Neural progenitor cell (in vitro differentiated cells): ENCODE data around the gene PLD5.
"Not testable (repeated sequence)": the region's sequence is repeated elsewhere in the genome, so short reads cannot be mapped to it uniquely, and the experiment has no call there.

Experiments
- EZH2 ChIP-seq: fragments of 200-600 bp; sonication (generic); IDR thresholded peaks from 2 replicates; pipeline ENCODE4 v1.6.1; 2017; ENCODE audit warnings: antibody characterized with exemption, mild to moderate bottlenecking, moderate library complexity
- EZH2phosphoT487 ChIP-seq: fragments of 200-600 bp; sonication (generic); IDR thresholded peaks from 2 replicates; pipeline ENCODE4 v1.6.1; 2017; ENCODE audit warnings: antibody characterized with exemption
- TF ChIP-seq, protein P1 (sequence below): fragments of 200-600 bp; sonication (generic); IDR thresholded peaks from 2 replicates; pipeline ENCODE4 v1.5.1; 2017; ENCODE audit warnings: antibody characterized with exemption, mild to moderate bottlenecking

DNA sequence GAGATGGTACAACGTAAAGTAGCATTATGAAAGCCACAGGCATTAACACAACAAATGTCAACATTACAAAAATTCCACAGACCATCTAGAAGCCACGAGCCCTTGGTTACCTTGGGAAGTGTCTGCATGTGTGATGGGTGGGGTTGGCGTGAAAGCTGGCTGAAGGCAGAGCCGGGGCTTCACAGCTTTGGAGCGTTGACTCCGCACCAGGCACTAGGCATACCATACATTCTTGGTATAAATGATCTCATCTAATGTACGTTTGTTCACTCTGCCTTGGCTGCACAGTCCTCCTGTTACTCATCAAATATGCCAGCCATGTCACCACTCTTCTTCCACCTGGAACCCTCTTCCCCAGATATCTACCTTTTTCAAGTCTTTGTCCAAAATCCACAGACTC, 202.5 kb downstream of the PLD5 start:
- TF ChIP-seq EZH2, EZH2phosphoT487: not testable (repeated sequence)
- TF ChIP-seq, protein P1, sequence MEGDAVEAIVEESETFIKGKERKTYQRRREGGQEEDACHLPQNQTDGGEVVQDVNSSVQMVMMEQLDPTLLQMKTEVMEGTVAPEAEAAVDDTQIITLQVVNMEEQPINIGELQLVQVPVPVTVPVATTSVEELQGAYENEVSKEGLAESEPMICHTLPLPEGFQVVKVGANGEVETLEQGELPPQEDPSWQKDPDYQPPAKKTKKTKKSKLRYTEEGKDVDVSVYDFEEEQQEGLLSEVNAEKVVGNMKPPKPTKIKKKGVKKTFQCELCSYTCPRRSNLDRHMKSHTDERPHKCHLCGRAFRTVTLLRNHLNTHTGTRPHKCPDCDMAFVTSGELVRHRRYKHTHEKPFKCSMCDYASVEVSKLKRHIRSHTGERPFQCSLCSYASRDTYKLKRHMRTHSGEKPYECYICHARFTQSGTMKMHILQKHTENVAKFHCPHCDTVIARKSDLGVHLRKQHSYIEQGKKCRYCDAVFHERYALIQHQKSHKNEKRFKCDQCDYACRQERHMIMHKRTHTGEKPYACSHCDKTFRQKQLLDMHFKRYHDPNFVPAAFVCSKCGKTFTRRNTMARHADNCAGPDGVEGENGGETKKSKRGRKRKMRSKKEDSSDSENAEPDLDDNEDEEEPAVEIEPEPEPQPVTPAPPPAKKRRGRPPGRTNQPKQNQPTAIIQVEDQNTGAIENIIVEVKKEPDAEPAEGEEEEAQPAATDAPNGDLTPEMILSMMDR, result not testable (repeated sequence)
